ENCODE results near the gene CES3. TPM values are rescaled to one million over a fixed set of nuclear protein-coding genes. Genes with fewer than 3 reads are reported as not detected.
A peak's percentile ranks its signal among the peaks of the same experiment; 100 is the strongest.

CES3 gene
- total and polyA plus RNA-seq, 9 of the 15 experiments (the other 6 are each of a cell fraction or from before 2014, with no cell fraction given): 0.06 to 2.2 (median 0.68) TPM

- no peak overlapping the region for H3K9ac ChIP-seq (ENCODE audit: insufficient read depth in 1 of 2, low read depth in 2 of 2, low read length in 2 of 2)
- no peak overlapping the region for H2AFZ ChIP-seq (ENCODE audit: low read depth, low read length)
- no peak for DNase-seq (ENCODE audit: extremely low read depth in 1 of 4, low spot score in 3 of 4)
- peak; percentile 89 for TF ChIP-seq ZNF512 (tag; IDR thresholded peaks at IDR 0.05)
- TF ChIP-seq ZNF511 (CRISPR knock-in tag; IDR thresholded peaks at IDR 0.05): no peak
- no peak for TF ChIP-seq NR2F6 (CRISPR knock-in tag; IDR thresholded peaks at IDR 0.05)
- TF ChIP-seq MTA1 (IDR thresholded peaks at IDR 0.05; ENCODE audit: borderline replicate concordance): no peak; the same call in 1 of the 2 replicates
- no peak for TF ChIP-seq ASH1L (IDR thresholded peaks at IDR 0.05; ENCODE audit: borderline replicate concordance, low read depth, partially characterized antibody)
- no peak for TF ChIP-seq VEZF1 (CRISPR knock-in tag; IDR thresholded peaks at IDR 0.05)
- no peak for TF ChIP-seq KLF13 (tag; IDR thresholded peaks at IDR 0.05; ENCODE audit: borderline replicate concordance, low read depth)
- ATAC-seq: no peak
- ChIA-PET CTCF (ENCODE audit: low intra/inter-chr PET ratio) (interaction anchor here (1.4 kb wide), 1 partner anchor 18 kb away, joined by 3 read pairs; no protein-coding TSS in a partner anchor), POLR2A (interaction anchor here (0.6 to 1.1 kb wide), 4 partner anchors 49 to 885 kb away, joined by 3 read pairs; no protein-coding TSS in a partner anchor)
- no peak overlapping the region for H3K4me2 ChIP-seq (ENCODE audit: insufficient read depth, low read length)
- no peaks in the 10 kb centered on the region for H3K9me1 ChIP-seq (ENCODE audit: control insufficient read depth, insufficient read depth, low read length)
- H3K36me3 ChIP-seq (ENCODE audit: control insufficient read depth, insufficient read depth, low read length): no peaks in the 10 kb centered on the region
- no TSS peak for BruUV-seq (replicated peaks)
- H3K4me1 ChIP-seq (replicated peaks in 1 of 2; ENCODE audit: control insufficient read depth in 2 of 2, insufficient read depth in 2 of 2, low read length in 2 of 2): peaks cover 0 to 7% of the 10 kb centered on the region in 2 experiments; a peak in 3 of 5 replicates
- H3K79me2 ChIP-seq (ENCODE audit: control insufficient read depth, insufficient read depth, low read length): no peaks in the 10 kb centered on the region
- in situ Hi-C loops (cut with MboI) (loop anchor here (25.0 kb wide), 2 partner anchors 203 to 453 kb away; partner anchors contain the start of genes B3GNT9, FBXL8, HSF4 and NOL3), intact Hi-C loops (cut with micrococcal nuclease) (loop anchor here (10.0 kb wide), 2 partner anchors 226 to 506 kb away; partner anchors contain the start of gene MATCAP1)
- WGBS (ENCODE audit: insufficient coverage, low coverage, missing lambda C conversion rate): 8% methylated on average over 7 of the region's 7 CpGs
- H4K20me1 ChIP-seq (replicated peaks; ENCODE audit: control insufficient read depth, insufficient read depth, low read length): no peaks in the 10 kb centered on the region
- no peak for FAIRE-seq
- H3K4me3 ChIP-seq: no peak overlapping the region
- H3K9me3 ChIP-seq (replicated peaks; ENCODE audit: control insufficient read depth, insufficient read depth, low read depth, low read length): no peaks in the 10 kb centered on the region
- H3K27me3 ChIP-seq (ENCODE audit: control insufficient read depth in 2 of 2, insufficient read depth in 2 of 2, low read length in 2 of 2): 0 out of 5 replicates have a peak, but pooled peaks cover 0 to 1% of the 10 kb centered on the region in 2 experiments
- H3K27ac ChIP-seq (ENCODE audit: extremely low read depth, low read depth, low read length): no peak overlapping the region
Measured at GRCh38 chr16:66958857-66959703, 2.0 kb upstream of the CES3 start.

Data from K562 (cell line).